NCI-H345 treated with DMSO at 0.1 percent for 48 hours (cell line): ENCODE results near the gene SEMA6D.

ENCODE experiments used
- DNase-seq: peaks from one replicate; lab custom pipeline; 2025; ENCODE audit not compliant: unreplicated experiment; lab: John Stamatoyannopoulos, UW

SEMA6D gene

DNA sequence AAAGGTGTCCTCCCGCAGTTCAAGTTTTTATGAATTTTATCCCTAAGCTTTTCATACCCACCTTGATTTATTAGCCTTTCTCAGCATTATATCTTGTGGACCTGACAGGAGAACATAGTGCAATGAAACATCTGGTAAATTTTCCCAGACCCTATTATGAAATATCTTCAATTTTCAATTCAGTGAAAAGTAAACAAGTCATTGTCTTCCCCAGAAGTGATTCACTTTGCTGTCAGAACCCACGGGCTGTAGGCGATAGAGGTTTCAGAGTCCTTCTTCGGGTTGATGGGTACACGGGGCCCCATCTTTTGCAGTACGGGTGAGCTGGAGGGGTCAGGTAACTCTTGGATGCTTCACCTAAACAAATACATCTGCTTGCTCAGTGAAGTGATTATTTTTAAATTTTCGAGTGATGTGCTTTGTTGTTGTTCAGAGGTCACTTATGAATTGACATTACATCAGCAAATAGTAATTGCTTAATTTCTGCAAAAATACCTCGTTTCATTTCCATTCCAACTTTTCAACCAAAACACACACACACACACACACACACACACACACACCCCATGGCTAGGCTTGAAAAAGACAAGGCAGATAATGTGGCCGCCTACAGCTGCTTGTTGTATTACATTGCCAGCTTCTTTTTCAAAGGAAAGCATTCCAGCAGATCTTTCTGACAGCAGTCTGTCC lies 102.9 kb downstream of the SEMA6D start:
- DNase-seq = no peak

DNA sequence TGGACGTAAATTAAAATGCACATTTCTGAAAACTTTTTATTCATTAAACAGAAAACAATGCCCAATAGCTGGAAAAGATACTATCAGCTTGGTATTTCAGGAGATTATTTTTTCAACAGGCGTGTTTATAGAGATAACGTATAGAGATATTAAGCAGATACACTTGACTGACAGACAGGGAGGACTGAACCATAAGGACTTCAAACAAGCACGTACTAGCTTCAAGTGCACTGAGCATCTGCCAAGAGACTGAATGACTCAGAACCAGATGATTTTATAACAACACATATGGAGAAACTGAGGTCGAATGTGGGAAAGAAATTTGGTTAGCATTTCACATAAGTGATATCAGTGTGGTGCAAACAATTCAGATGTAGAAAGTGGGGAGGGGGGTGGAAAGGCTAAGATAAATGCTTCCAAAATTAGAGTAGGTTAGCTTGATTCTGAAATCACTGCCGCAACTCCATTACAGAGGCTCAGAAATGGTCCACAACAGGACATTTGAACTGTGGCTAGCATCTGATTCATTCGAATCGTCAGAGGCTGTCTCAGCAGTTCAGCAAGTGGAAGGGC lies 103.5 kb downstream of the SEMA6D start:
- no peak for DNase-seq

- DNase-seq = no peak
Measured at GRCh38 chr15:47822048-47822447, 104.7 kb downstream of the SEMA6D start.
